NCI-H510A (cell line): ENCODE results near the gene EDA.
"Not testable (repeated sequence)": the region's sequence is repeated elsewhere in the genome, so short reads cannot be mapped to it uniquely, and the experiment has no call there.

Experiments
- DNase-seq: peaks from one replicate; lab custom pipeline; 2025; lab: John Stamatoyannopoulos, UW

EDA gene

GRCh38 chrX:69959712-69960111, 343.8 kb downstream of the EDA start:
- DNase-seq: no peak

- no peak for DNase-seq
These were observed 345.6 kb downstream of the EDA start for GRCh38 chrX:69961365-69962072.

- no peak for DNase-seq
These were observed 353.0 kb downstream of the EDA start for GRCh38 chrX:69968950-69969349.

GRCh38 chrX:69969460-69969859, 353.5 kb downstream of the EDA start:
- no peak for DNase-seq

GRCh38 chrX:69987691-69988090, 371.8 kb downstream of the EDA start:
- no peak for DNase-seq

GRCh38 chrX:69988955-69989394, 373.1 kb downstream of the EDA start:
- DNase-seq: no peak

GRCh38 chrX:69991685-69992084, 375.8 kb downstream of the EDA start:
- no peak for DNase-seq

GRCh38 chrX:69993494-69993893, 377.6 kb downstream of the EDA start:
- DNase-seq: no peak

GRCh38 chrX:69995362-69996112, 379.6 kb downstream of the EDA start:
- DNase-seq: no peak

GRCh38 chrX:69996113-69996468, 380.2 kb downstream of the EDA start:
- DNase-seq: no peak

- not testable (repeated sequence) for DNase-seq
These were observed 382.4 kb downstream of the EDA start for GRCh38 chrX:69998299-69998698.

GRCh38 chrX:70001269-70001668, 385.4 kb downstream of the EDA start:
- no peak for DNase-seq

- no peak for DNase-seq
These were observed 385.9 kb downstream of the EDA start for GRCh38 chrX:70001708-70002341.

GRCh38 chrX:70007946-70008345, 392.0 kb downstream of the EDA start:
- DNase-seq: no peak

GRCh38 chrX:70009049-70009448, 393.1 kb downstream of the EDA start:
- no peak for DNase-seq

- DNase-seq: no peak
These were observed 394.1 kb downstream of the EDA start for GRCh38 chrX:70009970-70010369.

- DNase-seq: no peak
These were observed 396.8 kb downstream of the EDA start for GRCh38 chrX:70012756-70013155.

GRCh38 chrX:70013466-70014381, 397.8 kb downstream of the EDA start:
- no peak for DNase-seq

GRCh38 chrX:70016513-70016912, 400.6 kb downstream of the EDA start:
- no peak for DNase-seq

GRCh38 chrX:70022616-70023015, 406.7 kb downstream of the EDA start:
- DNase-seq: no peak

GRCh38 chrX:70025464-70025863, 409.6 kb downstream of the EDA start:
- DNase-seq: no peak
